ENCODE measurements around the gene USH2A.

GRCh38 chr1:216215169-216215568, 208.1 kb downstream of the USH2A start:
- TF ChIP-seq POLR2A (IDR thresholded peaks at IDR 0.05; ENCODE audit: low read length): no peak
- no peak for TF ChIP-seq GATA1 (IDR thresholded peaks at IDR 0.05; ENCODE audit: low read depth, low read length)
